Measurements from ENCODE around the gene CREBRF. TPM values are rescaled to one million over a fixed set of nuclear protein-coding genes. Genes with fewer than 3 reads are reported as not detected.

The CREBRF gene
- total RNA-seq, 1 experiment from 2014 or later = 16.9 TPM

- intact Hi-C loops (cut with micrococcal nuclease; ENCODE audit: unreplicated experiment) = no loop called here
- no TSS peak for BruUV-seq (replicated peaks)
- ChIA-PET POLR2A (ENCODE audit: unreplicated experiment) (no interaction called here), CTCF (no interaction called here)
- Histone ChIP-seq H3K4me2 (no peak overlapping the region), H2AFZ (no peak overlapping the region), H3K27ac (no peak overlapping the region), H3K4me3 (no peak overlapping the region), H4K20me1 (ENCODE audit: insufficient read depth) (no peaks in the 10 kb centered on the region), H3K27me3 (ENCODE audit: insufficient read depth, low read depth) (no peaks in the 10 kb centered on the region), H3K9me3 (ENCODE audit: insufficient read depth, low read depth) (no peaks in the 10 kb centered on the region), H3K79me2 (ENCODE audit: low read depth) (no peaks in the 10 kb centered on the region), H3F3A (ENCODE audit: insufficient read depth, low read depth) (no peaks in the 10 kb centered on the region), H3K9me2 (ENCODE audit: insufficient read depth) (no peaks in the 10 kb centered on the region), H3K4me1 (replicated peaks; ENCODE audit: insufficient read depth) (no peaks in the 10 kb centered on the region), H3K36me3 (ENCODE audit: low read depth) (no peaks in the 10 kb centered on the region)
- no peak for DNase-seq
- TF ChIP-seq EZH2 (IDR thresholded peaks at IDR 0.05; ENCODE audit: low read depth) (no peak), CTCF (conservative IDR thresholded peaks at IDR 0.05) (no peak)
These were observed 116.0 kb downstream of the CREBRF start for GRCh38 chr5:173172166-173172565.

- no peaks in the 10 kb centered on the region for H3K9me3 ChIP-seq (ENCODE audit: insufficient read depth, low read depth)
- no peaks in the 10 kb centered on the region for H3K79me2 ChIP-seq (ENCODE audit: low read depth)
- no peaks in the 10 kb centered on the region for H3F3A ChIP-seq (ENCODE audit: insufficient read depth, low read depth)
- ChIA-PET POLR2A (ENCODE audit: unreplicated experiment) (no interaction called here), CTCF (no interaction called here)
- no peaks in the 10 kb centered on the region for H3K36me3 ChIP-seq (ENCODE audit: low read depth)
- H3K27ac ChIP-seq = no peak overlapping the region
- no TSS peak for BruUV-seq (replicated peaks)
- no peaks in the 10 kb centered on the region for H3K27me3 ChIP-seq (ENCODE audit: insufficient read depth, low read depth)
- no peak overlapping the region for H3K4me3 ChIP-seq
- H4K20me1 ChIP-seq (ENCODE audit: insufficient read depth) = no peaks in the 10 kb centered on the region
- no peak overlapping the region for H2AFZ ChIP-seq
- TF ChIP-seq EZH2 (IDR thresholded peaks at IDR 0.05; ENCODE audit: low read depth) (no peak), CTCF (conservative IDR thresholded peaks at IDR 0.05) (no peak)
- no peak for DNase-seq
- intact Hi-C loops (cut with micrococcal nuclease; ENCODE audit: unreplicated experiment) = no loop called here
- H3K9me2 ChIP-seq (ENCODE audit: insufficient read depth) = no peaks in the 10 kb centered on the region
- H3K4me1 ChIP-seq (replicated peaks; ENCODE audit: insufficient read depth) = no peaks in the 10 kb centered on the region
- no peak overlapping the region for H3K4me2 ChIP-seq
These were observed 119.4 kb downstream of the CREBRF start for GRCh38 chr5:173175523-173175922.

- Histone ChIP-seq H3K79me2 (ENCODE audit: low read depth) (no peaks in the 10 kb centered on the region), H3K9me3 (ENCODE audit: insufficient read depth, low read depth) (no peaks in the 10 kb centered on the region), H4K20me1 (ENCODE audit: insufficient read depth) (no peaks in the 10 kb centered on the region), H3K36me3 (ENCODE audit: low read depth) (no peaks in the 10 kb centered on the region), H3K27ac (no peak overlapping the region), H3K4me2 (no peak overlapping the region), H3K4me3 (no peak overlapping the region), H3F3A (ENCODE audit: insufficient read depth, low read depth) (no peaks in the 10 kb centered on the region), H3K9me2 (ENCODE audit: insufficient read depth) (no peaks in the 10 kb centered on the region), H3K4me1 (replicated peaks; ENCODE audit: insufficient read depth) (no peaks in the 10 kb centered on the region), H3K27me3 (ENCODE audit: insufficient read depth, low read depth) (no peaks in the 10 kb centered on the region), H2AFZ (no peak overlapping the region)
- intact Hi-C loops (cut with micrococcal nuclease; ENCODE audit: unreplicated experiment) = no loop called here
- POLR2A ChIA-PET (ENCODE audit: unreplicated experiment) = no interaction called here
- no peak for TF ChIP-seq CTCF (conservative IDR thresholded peaks at IDR 0.05)
- TF ChIP-seq EZH2 (IDR thresholded peaks at IDR 0.05; ENCODE audit: low read depth) = no peak
- DNase-seq = no peak
- CTCF ChIA-PET = no interaction called here
- no TSS peak for BruUV-seq (replicated peaks)
These were observed 122.3 kb downstream of the CREBRF start for GRCh38 chr5:173178369-173178910.
